K562 (cell line): ENCODE results near the gene ZNF292. TPM values are rescaled to one million over a fixed set of nuclear protein-coding genes. Genes with fewer than 3 reads are reported as not detected.

Experiments
- ATAC-seq: fragments of 200-7000 bp; cut with Tn5 transposase; 3 replicates; pipeline ENCODE4 v1.9.1; 2020; ENCODE audit warnings: moderate library complexity
- BruUV-seq: library from RNA; stranded (reverse); fragments of 400-500 nt; replicated peaks from 2 replicates; lab custom pipeline; 2021; lab: Mats Ljungman, UMichigan
- CTCF ChIA-PET: fragments of 300-600 bp; formaldehyde crosslinking; extraction: SDS; loops from one replicate; lab custom pipeline; 2021; ENCODE audit warnings: low intra/inter-chr PET ratio; lab: Yijun Ruan, JAX
- POLR2A ChIA-PET: fragments of 300-600, 350-650 bp; sonication (Branson Sonifier 250); formaldehyde crosslinking; extraction: SDS; loops from one replicate; lab custom pipeline; 2021; ENCODE audit warnings: antibody characterized with exemption, inconsistent platforms; lab: Yijun Ruan, JAX
- DNase-seq, 4 experiments: peaks; one replicate each; pipeline versions ENCODE4 v3.0.0 to v3.0.0-alpha.2; 2011 to 2018; ENCODE audit warnings: low spot score in 3 of 4, mixed read lengths in 3 of 4; ENCODE audit errors: extremely low read depth in 1 of 4
- FAIRE-seq: peaks from 2 replicates; lab custom pipeline; 2011; peaks lifted over from hg19 to GRCh38; lab: Jason Lieb, UNC
- H2AFZ ChIP-seq: 2 replicates; pipeline ENCODE4 v1.6.0; 2011; ENCODE audit warnings: low read depth, low read length, control low read depth, inconsistent platforms
- H3K27ac ChIP-seq: fragments of 200-600 bp; 3 replicates; pipeline ENCODE4 v1.8.0; 2011; ENCODE audit warnings: low read depth, mild to moderate bottlenecking, control low read depth, inconsistent platforms, low read length, moderate library complexity, mixed read lengths; ENCODE audit errors: extremely low read depth
- H3K27me3 ChIP-seq, 2 experiments: fragments of 300-600 bp in 1 of 2; 2 replicates in 1 of 2; 3 replicates in 1 of 2; pipeline versions ENCODE4 v1.6.0 to v1.8.0; 2011; ENCODE audit warnings: inconsistent platforms in 2 of 2, low read length in 2 of 2, mild to moderate bottlenecking in 1 of 2, mixed read lengths in 1 of 2, moderate library complexity in 1 of 2; ENCODE audit not compliant: control insufficient read depth in 2 of 2, insufficient read depth in 2 of 2
- H3K36me3 ChIP-seq: fragments of 300-600 bp; 3 replicates; pipeline ENCODE4 v1.8.0; 2011; ENCODE audit warnings: mild to moderate bottlenecking, low read length, inconsistent platforms; ENCODE audit not compliant: control insufficient read depth, insufficient read depth
- H3K4me1 ChIP-seq, 2 experiments: fragments of 200-600 bp in 1 of 2; replicated peaks in 1 of 2; 2 replicates in 1 of 2; 3 replicates in 1 of 2; pipeline versions ENCODE4 v1.5.1 to v1.8.0; 2011; ENCODE audit warnings: inconsistent platforms in 2 of 2, low read length in 2 of 2, mild to moderate bottlenecking in 1 of 2, mixed read lengths in 1 of 2, moderate library complexity in 1 of 2; ENCODE audit not compliant: control insufficient read depth in 2 of 2, insufficient read depth in 2 of 2
- H3K4me2 ChIP-seq: 2 replicates; pipeline ENCODE4 v1.6.1; 2011; ENCODE audit warnings: low read length, control low read depth, inconsistent platforms, mixed read lengths; ENCODE audit not compliant: insufficient read depth
- H3K4me3 ChIP-seq: fragments of 200-600 bp; sonication (generic), shearing (Covaris generic); 2 replicates; pipeline ENCODE4 v1.5.1; 2016; ENCODE audit warnings: control low read depth, inconsistent platforms
- H3K79me2 ChIP-seq: fragments of 200-600 bp; 3 replicates; pipeline ENCODE4 v1.8.0; 2011; ENCODE audit warnings: low read length, inconsistent platforms; ENCODE audit not compliant: control insufficient read depth, insufficient read depth
- H3K9ac ChIP-seq, 2 experiments: 2 replicates each; pipeline versions ENCODE4 v1.6.0 to v1.6.1; 2011; ENCODE audit warnings: low read depth in 2 of 2, low read length in 2 of 2, control low read depth in 1 of 2, inconsistent platforms in 1 of 2, mild to moderate bottlenecking in 1 of 2, mixed read lengths in 1 of 2; ENCODE audit not compliant: insufficient read depth in 1 of 2
- H3K9me1 ChIP-seq: one replicate; pipeline ENCODE4 v1.6.0; 2011; ENCODE audit warnings: inconsistent platforms, mild to moderate bottlenecking, low read length, moderate library complexity; ENCODE audit not compliant: control insufficient read depth, insufficient read depth
- H3K9me3 ChIP-seq: replicated peaks from 2 replicates; pipeline ENCODE4 v1.5.1; 2011; ENCODE audit warnings: low read depth, low read length, inconsistent platforms; ENCODE audit not compliant: control insufficient read depth, insufficient read depth
- H4K20me1 ChIP-seq: replicated peaks from 2 replicates; pipeline ENCODE4 v1.6.1; 2011; ENCODE audit warnings: low read length, inconsistent platforms, mixed read lengths; ENCODE audit not compliant: control insufficient read depth, insufficient read depth
- CBFB ChIP-seq: sonication (generic); formaldehyde crosslinking; IDR thresholded peaks from 2 replicates; pipeline ENCODE4 v1.4.0; 2020; ENCODE audit warnings: mild to moderate bottlenecking, missing genetic modification reagents
- CBX8 ChIP-seq: fragments of 200-600 bp; sonication (generic); IDR thresholded peaks from 2 replicates; pipeline ENCODE4 v1.6.1; 2012; ENCODE audit warnings: borderline replicate concordance, mixed run types, low read depth, mild to moderate bottlenecking, moderate library complexity, mixed read lengths, low read length, control low read depth, inconsistent platforms; ENCODE audit not compliant: poor library complexity, severe bottlenecking; ENCODE audit errors: extremely low read depth
- HINFP ChIP-seq: fragments of 450-650 bp; conservative IDR thresholded peaks from 2 replicates; pipeline ENCODE4 v1.6.1; 2016; ENCODE audit warnings: missing genetic modification characterization, low read depth, mild to moderate bottlenecking, control low read depth, missing compliant biosample characterization
- MXI1 ChIP-seq: IDR thresholded peaks from 2 replicates; pipeline ENCODE4 v1.6.1; 2011; ENCODE audit warnings: low read depth, mild to moderate bottlenecking, improper control_type of control experiment, low read length
- RNF2 ChIP-seq: sonication (generic); IDR thresholded peaks from 2 replicates; pipeline ENCODE4 v1.6.1; 2016
- SMAD3 ChIP-seq: fragments of 450-650 bp; formaldehyde crosslinking; conservative IDR thresholded peaks from 2 replicates; pipeline ENCODE4 v1.4.0; 2020; ENCODE audit warnings: mild to moderate bottlenecking
- TCF3 ChIP-seq: sonication (generic); formaldehyde crosslinking; IDR thresholded peaks from 2 replicates; pipeline ENCODE4 v1.4.0; 2020; ENCODE audit warnings: mild to moderate bottlenecking, missing genetic modification reagents
- ZNF444 ChIP-seq: fragments of 250-450 bp; sonication (Bioruptor Pico); IDR thresholded peaks from 2 replicates; pipeline ENCODE4 v1.4.0; 2020; ENCODE audit warnings: mild to moderate bottlenecking, moderate library complexity
- WGBS: fragments of 100-300 bp; shearing (Covaris generic); methylation state at CpG from one replicate; pipeline ENCODE4 v1.1.6; 2016; ENCODE audit warnings: low coverage, mixed read lengths; ENCODE audit not compliant: insufficient coverage; ENCODE audit errors: missing lambda C conversion rate; 5-methylcytosine and 5-hydroxymethylcytosine counted together
- in situ Hi-C: fragments of 300-500 bp; cut with MboI; formaldehyde crosslinking; loops from 4 replicates; pipeline ENCODE4 v1.15.0; 2018; ENCODE audit warnings: inconsistent platforms, mixed read lengths
- intact Hi-C: fragments of 100-400 bp; cut with micrococcal nuclease; formaldehyde crosslinking; loops from 2 replicates; pipeline ENCODE4 v1.14.2; 2022
- polyA plus RNA-seq, 8 experiments: library from polyadenylated mRNA; depleted of rRNA in 4 of 8; stranded (reverse) in 5 of 8; unstranded in 3 of 8; fragments of >200 nt; fragmentation: Nextera tagmentation in 2 of 8; fragmentation: Illumina TruSeq in 1 of 8; extraction: Ambion mirVana in 2 of 8; extraction: Trizol in 1 of 8; gene quantifications; 2 replicates each; pipeline versions ENCODE4 v1.2.1 to v1.2.3, GENCODE V29; 2011 to 2014; ENCODE audit warnings: inconsistent platforms in 1 of 8, missing spikeins in 1 of 8
- total RNA-seq, 7 experiments: library from RNA; depleted of rRNA in 6 of 7; stranded (reverse); fragments of >200 nt in 6 of 7; fragmentation: Illumina TruSeq in 2 of 7; extraction: Trizol in 2 of 7; gene quantifications; 2 replicates each; pipeline versions ENCODE4 v1.2.1 to v1.2.3, GENCODE V29; 2011 to 2021; ENCODE audit warnings: low replicate concordance in 1 of 7
- TF ChIP-seq, protein P1 (sequence below), 2 experiments: fragments of 450-650 bp; IDR thresholded peaks; 2 replicates each; pipeline ENCODE4 v1.6.1; 2018; ENCODE audit warnings: mild to moderate bottlenecking in 2 of 2, low read depth in 1 of 2; ENCODE audit not compliant: partially characterized antibody in 2 of 2
- TF ChIP-seq, protein P2 (sequence below): sonication (generic); formaldehyde crosslinking; IDR thresholded peaks from 2 replicates; pipeline ENCODE4 v1.8.0; 2023; ENCODE audit warnings: mild to moderate bottlenecking, missing genetic modification reagents
- TF ChIP-seq, protein P3 (sequence below): fragments of 250-450 bp; sonication (Bioruptor Pico); IDR thresholded peaks from 2 replicates; pipeline ENCODE4 v1.4.0; 2020
- TF ChIP-seq, protein P4 (sequence below): sonication (generic); formaldehyde crosslinking; IDR thresholded peaks from 2 replicates; pipeline ENCODE4 v1.9.0; 2022; ENCODE audit warnings: mild to moderate bottlenecking, missing genetic modification reagents

ZNF292 gene
- total and polyA plus RNA-seq, 9 of the 15 experiments (the other 6 are each of a cell fraction or from before 2014, with no cell fraction given) = 4.4 to 17.1 (median 12.8) TPM

GRCh38 chr6:87150406-87150805, 5.0 kb upstream of the ZNF292 start (continued):
- TF ChIP-seq, protein P1, sequence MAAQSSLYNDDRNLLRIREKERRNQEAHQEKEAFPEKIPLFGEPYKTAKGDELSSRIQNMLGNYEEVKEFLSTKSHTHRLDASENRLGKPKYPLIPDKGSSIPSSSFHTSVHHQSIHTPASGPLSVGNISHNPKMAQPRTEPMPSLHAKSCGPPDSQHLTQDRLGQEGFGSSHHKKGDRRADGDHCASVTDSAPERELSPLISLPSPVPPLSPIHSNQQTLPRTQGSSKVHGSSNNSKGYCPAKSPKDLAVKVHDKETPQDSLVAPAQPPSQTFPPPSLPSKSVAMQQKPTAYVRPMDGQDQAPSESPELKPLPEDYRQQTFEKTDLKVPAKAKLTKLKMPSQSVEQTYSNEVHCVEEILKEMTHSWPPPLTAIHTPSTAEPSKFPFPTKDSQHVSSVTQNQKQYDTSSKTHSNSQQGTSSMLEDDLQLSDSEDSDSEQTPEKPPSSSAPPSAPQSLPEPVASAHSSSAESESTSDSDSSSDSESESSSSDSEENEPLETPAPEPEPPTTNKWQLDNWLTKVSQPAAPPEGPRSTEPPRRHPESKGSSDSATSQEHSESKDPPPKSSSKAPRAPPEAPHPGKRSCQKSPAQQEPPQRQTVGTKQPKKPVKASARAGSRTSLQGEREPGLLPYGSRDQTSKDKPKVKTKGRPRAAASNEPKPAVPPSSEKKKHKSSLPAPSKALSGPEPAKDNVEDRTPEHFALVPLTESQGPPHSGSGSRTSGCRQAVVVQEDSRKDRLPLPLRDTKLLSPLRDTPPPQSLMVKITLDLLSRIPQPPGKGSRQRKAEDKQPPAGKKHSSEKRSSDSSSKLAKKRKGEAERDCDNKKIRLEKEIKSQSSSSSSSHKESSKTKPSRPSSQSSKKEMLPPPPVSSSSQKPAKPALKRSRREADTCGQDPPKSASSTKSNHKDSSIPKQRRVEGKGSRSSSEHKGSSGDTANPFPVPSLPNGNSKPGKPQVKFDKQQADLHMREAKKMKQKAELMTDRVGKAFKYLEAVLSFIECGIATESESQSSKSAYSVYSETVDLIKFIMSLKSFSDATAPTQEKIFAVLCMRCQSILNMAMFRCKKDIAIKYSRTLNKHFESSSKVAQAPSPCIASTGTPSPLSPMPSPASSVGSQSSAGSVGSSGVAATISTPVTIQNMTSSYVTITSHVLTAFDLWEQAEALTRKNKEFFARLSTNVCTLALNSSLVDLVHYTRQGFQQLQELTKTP (IDR thresholded peaks at IDR 0.05; ENCODE audit: low read depth in 1 of 2, partially characterized antibody in 2 of 2) = no peak
- TF ChIP-seq, protein P2, sequence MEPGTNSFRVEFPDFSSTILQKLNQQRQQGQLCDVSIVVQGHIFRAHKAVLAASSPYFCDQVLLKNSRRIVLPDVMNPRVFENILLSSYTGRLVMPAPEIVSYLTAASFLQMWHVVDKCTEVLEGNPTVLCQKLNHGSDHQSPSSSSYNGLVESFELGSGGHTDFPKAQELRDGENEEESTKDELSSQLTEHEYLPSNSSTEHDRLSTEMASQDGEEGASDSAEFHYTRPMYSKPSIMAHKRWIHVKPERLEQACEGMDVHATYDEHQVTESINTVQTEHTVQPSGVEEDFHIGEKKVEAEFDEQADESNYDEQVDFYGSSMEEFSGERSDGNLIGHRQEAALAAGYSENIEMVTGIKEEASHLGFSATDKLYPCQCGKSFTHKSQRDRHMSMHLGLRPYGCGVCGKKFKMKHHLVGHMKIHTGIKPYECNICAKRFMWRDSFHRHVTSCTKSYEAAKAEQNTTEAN (CRISPR knock-in tag) = no peak
- no peak for TF ChIP-seq ZNF444 (CRISPR knock-in tag)

DNA sequence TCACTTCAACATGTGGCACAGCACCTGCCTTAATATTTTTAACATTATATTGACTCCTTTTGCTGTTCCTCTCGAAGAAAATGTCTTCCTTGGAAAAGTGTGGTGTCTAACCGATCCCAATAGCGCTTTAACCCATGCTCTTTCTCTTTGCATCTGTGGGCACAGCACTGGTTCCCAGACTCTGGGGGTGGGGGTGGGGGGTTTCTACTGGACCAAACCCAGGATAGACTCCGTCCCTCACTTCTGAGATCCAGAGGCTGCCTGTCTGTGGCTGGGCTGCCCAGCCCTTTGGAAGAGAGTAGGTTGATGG, 3.9 kb upstream of the ZNF292 start:
- DNase-seq = no peak
- peaks cover 0 to 3% of the 10 kb centered on the region in 2 experiments; a peak in 2 of 5 replicates for H3K27me3 ChIP-seq
- no peak for FAIRE-seq
- no peak for ATAC-seq
- no peak overlapping the region for H2AFZ ChIP-seq
- CTCF ChIA-PET = no interaction called here
- H4K20me1 ChIP-seq = peaks cover 3% of the 10 kb centered on the region; the same call in 1 of the 2 replicates
- H3K9ac ChIP-seq = no peak overlapping the region
- H3K4me3 ChIP-seq = no peak overlapping the region
- no TSS peak for BruUV-seq
- H3K79me2 ChIP-seq = peaks cover 19% of the 10 kb centered on the region
- H3K4me1 ChIP-seq = peaks cover 0 to 13% of the 10 kb centered on the region in 2 experiments; a peak in 2 of 5 replicates
- no peaks in the 10 kb centered on the region for H3K9me3 ChIP-seq
- TF ChIP-seq, protein P3, sequence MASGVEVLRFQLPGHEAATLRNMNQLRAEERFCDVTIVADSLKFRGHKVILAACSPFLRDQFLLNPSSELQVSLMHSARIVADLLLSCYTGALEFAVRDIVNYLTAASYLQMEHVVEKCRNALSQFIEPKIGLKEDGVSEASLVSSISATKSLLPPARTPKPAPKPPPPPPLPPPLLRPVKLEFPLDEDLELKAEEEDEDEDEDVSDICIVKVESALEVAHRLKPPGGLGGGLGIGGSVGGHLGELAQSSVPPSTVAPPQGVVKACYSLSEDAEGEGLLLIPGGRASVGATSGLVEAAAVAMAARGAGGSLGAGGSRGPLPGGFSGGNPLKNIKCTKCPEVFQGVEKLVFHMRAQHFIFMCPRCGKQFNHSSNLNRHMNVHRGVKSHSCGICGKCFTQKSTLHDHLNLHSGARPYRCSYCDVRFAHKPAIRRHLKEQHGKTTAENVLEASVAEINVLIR (CRISPR knock-in tag) = no peak
- TF ChIP-seq CBFB (CRISPR knock-in tag) (no peak), RNF2 (no peak), MXI1 (no peak), CBX8 (no peak), TCF3 (CRISPR knock-in tag) (no peak), SMAD3 (CRISPR knock-in tag) (no peak), HINFP (no peak)
- TF ChIP-seq, protein P4, sequence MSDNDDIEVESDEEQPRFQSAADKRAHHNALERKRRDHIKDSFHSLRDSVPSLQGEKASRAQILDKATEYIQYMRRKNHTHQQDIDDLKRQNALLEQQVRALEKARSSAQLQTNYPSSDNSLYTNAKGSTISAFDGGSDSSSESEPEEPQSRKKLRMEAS (CRISPR knock-in tag) = no peak
- TF ChIP-seq, all 486 proteins: peak for 0
- H3K9me1 ChIP-seq = no peaks in the 10 kb centered on the region
- in situ Hi-C loops = no loop called here
- H3K4me2 ChIP-seq = no peak overlapping the region
- intact Hi-C loops = no loop called here
- 58% methylated on average over 4 of the region's 4 CpGs for WGBS
- H3K27ac ChIP-seq = no peak overlapping the region
- no peaks in the 10 kb centered on the region for H3K36me3 ChIP-seq
- POLR2A ChIA-PET = no interaction called here
